ENCODE data around the gene COL23A1. TPM values are rescaled to one million over a fixed set of nuclear protein-coding genes. Genes with fewer than 3 reads are reported as not detected.

COL23A1 gene
- total RNA-seq, 1 experiment from 2014 or later = 15.0 TPM

DNA sequence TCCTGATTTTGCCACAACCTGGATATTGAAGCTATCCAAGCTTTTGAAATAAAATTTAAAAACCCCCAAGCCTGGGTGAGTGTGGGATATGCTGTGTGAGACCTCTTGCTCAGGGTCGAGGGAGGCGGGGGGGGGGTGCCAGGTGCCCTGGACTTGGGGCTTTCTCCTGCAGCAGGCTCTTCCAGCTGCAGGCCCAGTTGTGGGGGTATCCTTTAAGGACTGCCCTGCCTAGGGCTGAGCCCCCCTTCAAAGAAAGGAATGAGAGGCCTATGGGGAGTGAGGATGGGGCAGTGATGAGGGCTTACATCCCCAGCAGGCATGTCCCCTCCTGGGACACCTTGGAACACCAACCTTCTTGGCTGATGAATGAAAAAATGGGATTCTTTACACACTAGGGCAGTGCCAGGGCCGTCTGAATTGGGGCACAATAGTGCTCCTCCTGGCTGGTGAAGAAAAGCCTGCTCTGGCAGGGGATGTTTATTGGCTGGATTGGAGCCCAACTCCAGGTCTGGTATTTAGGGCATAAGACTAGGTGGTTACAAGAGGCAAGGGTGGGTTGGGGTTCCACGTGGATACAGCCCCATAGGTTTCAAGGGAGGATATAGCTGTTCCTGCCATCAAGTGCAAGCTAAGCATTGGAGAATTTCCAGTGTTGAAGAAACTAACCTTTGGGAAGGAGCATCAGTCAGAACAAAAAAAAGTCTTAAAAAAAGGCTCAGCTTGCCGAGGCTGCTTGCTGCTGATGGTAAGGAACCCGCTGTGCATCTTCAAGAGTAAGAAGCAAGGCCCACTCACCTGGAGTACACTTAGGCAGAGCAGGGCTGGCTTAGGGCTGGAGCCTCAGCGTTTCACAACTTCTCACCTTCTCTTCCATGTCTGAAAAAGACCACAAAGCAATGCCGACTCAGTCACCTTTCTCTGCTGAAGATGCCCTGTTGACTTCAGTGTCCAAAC is 378.8 kb downstream of the COL23A1 start (continued):
- TF ChIP-seq ZBTB43 (CRISPR knock-in tag; IDR thresholded peaks at IDR 0.05) (no peak), ESRRA (CRISPR knock-in tag; IDR thresholded peaks at IDR 0.05; ENCODE audit: borderline replicate concordance) (no peak), CREB1 (CRISPR knock-in tag; IDR thresholded peaks at IDR 0.05) (0 out of 2 replicates have a peak, but pooled peaks have one; percentile 55), TEAD1 (CRISPR knock-in tag; IDR thresholded peaks at IDR 0.05) (no peak), ZNF263 (CRISPR knock-in tag; IDR thresholded peaks at IDR 0.05; ENCODE audit: low read depth) (no peak), HMGA2 (CRISPR knock-in tag; IDR thresholded peaks at IDR 0.05) (peak; percentile 5; the same call in 1 of the 2 replicates)

- no peak overlapping the region; the same call in 1 of the 2 replicates for H3K27ac Mint-ChIP-seq
- no peak for ATAC-seq
- H3K9me3 Mint-ChIP-seq = no peaks in the 10 kb centered on the region
- no peak for DNase-seq (ENCODE audit: low spot score)
- H3K4me1 Mint-ChIP-seq = peaks cover 21% of the 10 kb centered on the region
- H3K36me3 Mint-ChIP-seq = peaks cover 88% of the 10 kb centered on the region
- H3K4me3 Mint-ChIP-seq = no peak overlapping the region
- ChIA-PET POLR2A (interaction anchor here (0.6 to 1.8 kb wide), 3 partner anchors 31 to 415 kb away, joined by 3 to 7 read pairs (median 4); no protein-coding TSS in a partner anchor), CTCF (interaction anchor here (1.3 kb wide), 1 partner anchor 22 kb away, joined by 3 read pairs; the partner anchor contains the start of gene PHYKPL)
- TF ChIP-seq RORB (CRISPR knock-in tag; IDR thresholded peaks at IDR 0.05) = no peak
- TF ChIP-seq TCF7 (CRISPR knock-in tag; IDR thresholded peaks at IDR 0.05; ENCODE audit: low read depth) = no peak
- no peak for TF ChIP-seq TP53 (CRISPR knock-in tag; IDR thresholded peaks at IDR 0.05)
- no peak for TF ChIP-seq GABPB1 (CRISPR knock-in tag; IDR thresholded peaks at IDR 0.05)
- TF ChIP-seq MYBL2 (CRISPR knock-in tag; IDR thresholded peaks at IDR 0.05) = no peak
- TF ChIP-seq CREB1 (CRISPR knock-in tag; IDR thresholded peaks at IDR 0.05) = no peak
- TF ChIP-seq, protein P1, sequence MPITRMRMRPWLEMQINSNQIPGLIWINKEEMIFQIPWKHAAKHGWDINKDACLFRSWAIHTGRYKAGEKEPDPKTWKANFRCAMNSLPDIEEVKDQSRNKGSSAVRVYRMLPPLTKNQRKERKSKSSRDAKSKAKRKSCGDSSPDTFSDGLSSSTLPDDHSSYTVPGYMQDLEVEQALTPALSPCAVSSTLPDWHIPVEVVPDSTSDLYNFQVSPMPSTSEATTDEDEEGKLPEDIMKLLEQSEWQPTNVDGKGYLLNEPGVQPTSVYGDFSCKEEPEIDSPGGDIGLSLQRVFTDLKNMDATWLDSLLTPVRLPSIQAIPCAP (CRISPR knock-in tag; IDR thresholded peaks at IDR 0.05) = no peak
- no peak for TF ChIP-seq EMX1 (CRISPR knock-in tag; IDR thresholded peaks at IDR 0.05)
- TF ChIP-seq, protein P2, sequence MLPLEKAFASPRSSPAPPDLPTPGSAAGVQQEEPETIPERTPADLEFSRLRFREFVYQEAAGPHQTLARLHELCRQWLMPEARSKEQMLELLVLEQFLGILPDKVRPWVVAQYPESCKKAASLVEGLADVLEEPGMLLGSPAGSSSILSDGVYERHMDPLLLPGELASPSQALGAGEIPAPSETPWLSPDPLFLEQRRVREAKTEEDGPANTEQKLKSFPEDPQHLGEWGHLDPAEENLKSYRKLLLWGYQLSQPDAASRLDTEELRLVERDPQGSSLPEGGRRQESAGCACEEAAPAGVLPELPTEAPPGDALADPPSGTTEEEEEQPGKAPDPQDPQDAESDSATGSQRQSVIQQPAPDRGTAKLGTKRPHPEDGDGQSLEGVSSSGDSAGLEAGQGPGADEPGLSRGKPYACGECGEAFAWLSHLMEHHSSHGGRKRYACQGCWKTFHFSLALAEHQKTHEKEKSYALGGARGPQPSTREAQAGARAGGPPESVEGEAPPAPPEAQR (CRISPR knock-in tag; IDR thresholded peaks at IDR 0.05) = no peak
- no peak for TF ChIP-seq FOXP4 (CRISPR knock-in tag; IDR thresholded peaks at IDR 0.05)
- no peak for TF ChIP-seq ZNF138 (CRISPR knock-in tag; conservative IDR thresholded peaks at IDR 0.05)
- no peak for TF ChIP-seq USF1 (CRISPR knock-in tag; IDR thresholded peaks at IDR 0.05)
- TF ChIP-seq, protein P3, sequence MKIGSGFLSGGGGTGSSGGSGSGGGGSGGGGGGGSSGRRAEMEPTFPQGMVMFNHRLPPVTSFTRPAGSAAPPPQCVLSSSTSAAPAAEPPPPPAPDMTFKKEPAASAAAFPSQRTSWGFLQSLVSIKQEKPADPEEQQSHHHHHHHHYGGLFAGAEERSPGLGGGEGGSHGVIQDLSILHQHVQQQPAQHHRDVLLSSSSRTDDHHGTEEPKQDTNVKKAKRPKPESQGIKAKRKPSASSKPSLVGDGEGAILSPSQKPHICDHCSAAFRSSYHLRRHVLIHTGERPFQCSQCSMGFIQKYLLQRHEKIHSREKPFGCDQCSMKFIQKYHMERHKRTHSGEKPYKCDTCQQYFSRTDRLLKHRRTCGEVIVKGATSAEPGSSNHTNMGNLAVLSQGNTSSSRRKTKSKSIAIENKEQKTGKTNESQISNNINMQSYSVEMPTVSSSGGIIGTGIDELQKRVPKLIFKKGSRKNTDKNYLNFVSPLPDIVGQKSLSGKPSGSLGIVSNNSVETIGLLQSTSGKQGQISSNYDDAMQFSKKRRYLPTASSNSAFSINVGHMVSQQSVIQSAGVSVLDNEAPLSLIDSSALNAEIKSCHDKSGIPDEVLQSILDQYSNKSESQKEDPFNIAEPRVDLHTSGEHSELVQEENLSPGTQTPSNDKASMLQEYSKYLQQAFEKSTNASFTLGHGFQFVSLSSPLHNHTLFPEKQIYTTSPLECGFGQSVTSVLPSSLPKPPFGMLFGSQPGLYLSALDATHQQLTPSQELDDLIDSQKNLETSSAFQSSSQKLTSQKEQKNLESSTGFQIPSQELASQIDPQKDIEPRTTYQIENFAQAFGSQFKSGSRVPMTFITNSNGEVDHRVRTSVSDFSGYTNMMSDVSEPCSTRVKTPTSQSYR (CRISPR knock-in tag; IDR thresholded peaks at IDR 0.05) = no peak
- TF ChIP-seq, protein P4, sequence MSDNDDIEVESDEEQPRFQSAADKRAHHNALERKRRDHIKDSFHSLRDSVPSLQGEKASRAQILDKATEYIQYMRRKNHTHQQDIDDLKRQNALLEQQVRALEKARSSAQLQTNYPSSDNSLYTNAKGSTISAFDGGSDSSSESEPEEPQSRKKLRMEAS (CRISPR knock-in tag; IDR thresholded peaks at IDR 0.05) = no peak
- no peak for TF ChIP-seq E2F5 (CRISPR knock-in tag; IDR thresholded peaks at IDR 0.05)
- no peak for TF ChIP-seq SP1 (CRISPR knock-in tag; conservative IDR thresholded peaks at IDR 0.05)
- no peak for TF ChIP-seq ETV6 (CRISPR knock-in tag; IDR thresholded peaks at IDR 0.05)
- TF ChIP-seq, protein P5, sequence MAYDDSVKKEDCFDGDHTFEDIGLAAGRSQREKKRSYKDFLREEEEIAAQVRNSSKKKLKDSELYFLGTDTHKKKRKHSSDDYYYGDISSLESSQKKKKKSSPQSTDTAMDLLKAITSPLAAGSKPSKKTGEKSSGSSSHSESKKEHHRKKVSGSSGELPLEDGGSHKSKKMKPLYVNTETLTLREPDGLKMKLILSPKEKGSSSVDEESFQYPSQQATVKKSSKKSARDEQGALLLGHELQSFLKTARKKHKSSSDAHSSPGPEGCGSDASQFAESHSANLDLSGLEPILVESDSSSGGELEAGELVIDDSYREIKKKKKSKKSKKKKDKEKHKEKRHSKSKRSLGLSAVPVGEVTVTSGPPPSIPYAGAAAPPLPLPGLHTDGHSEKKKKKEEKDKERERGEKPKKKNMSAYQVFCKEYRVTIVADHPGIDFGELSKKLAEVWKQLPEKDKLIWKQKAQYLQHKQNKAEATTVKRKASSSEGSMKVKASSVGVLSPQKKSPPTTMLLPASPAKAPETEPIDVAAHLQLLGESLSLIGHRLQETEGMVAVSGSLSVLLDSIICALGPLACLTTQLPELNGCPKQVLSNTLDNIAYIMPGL (CRISPR knock-in tag; IDR thresholded peaks at IDR 0.05) = no peak
- no peaks in the 10 kb centered on the region for H3K27me3 Mint-ChIP-seq (ENCODE audit: low read depth)
These were observed 379.5 kb downstream of the COL23A1 start for GRCh38 chr5:178210686-178211085.
